Effector memory CD8-positive, alpha-beta T cell (primary cell): ENCODE results near the gene IL17REL.
A peak's percentile ranks its signal among the peaks of the same experiment; 100 is the strongest.

Experiments used
- ATAC-seq: fragments of 150-1000 bp; cut with Tn5 transposase; replicated peaks from 2 replicates; pipeline ENCODE4 v1.10.0; 2021; ENCODE audit warnings: mild to moderate bottlenecking, moderate library complexity
- DNase-seq, 3 experiments: peaks; one replicate each; pipeline ENCODE4 v3.0.0; 2021
- H3K27ac Mint-ChIP-seq, 2 donors: one replicate each; pipeline ENCODE4 v1.8.0; 2022; ENCODE audit warnings: mild to moderate bottlenecking in 2 of 2, mixed read lengths in 2 of 2, moderate library complexity in 2 of 2
- H3K27me3 Mint-ChIP-seq, 2 donors: one replicate each; pipeline ENCODE4 v1.8.0; 2022; ENCODE audit warnings: mixed read lengths in 2 of 2
- H3K36me3 Mint-ChIP-seq: one replicate; pipeline ENCODE4 v1.8.0; 2022; ENCODE audit warnings: mild to moderate bottlenecking, moderate library complexity, mixed read lengths; ENCODE audit not compliant: insufficient read depth
- H3K4me1 Mint-ChIP-seq, 2 donors: one replicate each; pipeline ENCODE4 v1.8.0; 2022; ENCODE audit warnings: low read depth in 2 of 2, mixed read lengths in 2 of 2
- H3K4me3 Mint-ChIP-seq, 2 donors: one replicate each; pipeline ENCODE4 v1.8.0; 2022; ENCODE audit warnings: mild to moderate bottlenecking in 2 of 2, mixed read lengths in 2 of 2, moderate library complexity in 2 of 2
- H3K9me3 Mint-ChIP-seq, 2 donors: one replicate each; pipeline ENCODE4 v1.8.0; 2022; ENCODE audit warnings: mixed read lengths in 2 of 2

The IL17REL gene

DNA sequence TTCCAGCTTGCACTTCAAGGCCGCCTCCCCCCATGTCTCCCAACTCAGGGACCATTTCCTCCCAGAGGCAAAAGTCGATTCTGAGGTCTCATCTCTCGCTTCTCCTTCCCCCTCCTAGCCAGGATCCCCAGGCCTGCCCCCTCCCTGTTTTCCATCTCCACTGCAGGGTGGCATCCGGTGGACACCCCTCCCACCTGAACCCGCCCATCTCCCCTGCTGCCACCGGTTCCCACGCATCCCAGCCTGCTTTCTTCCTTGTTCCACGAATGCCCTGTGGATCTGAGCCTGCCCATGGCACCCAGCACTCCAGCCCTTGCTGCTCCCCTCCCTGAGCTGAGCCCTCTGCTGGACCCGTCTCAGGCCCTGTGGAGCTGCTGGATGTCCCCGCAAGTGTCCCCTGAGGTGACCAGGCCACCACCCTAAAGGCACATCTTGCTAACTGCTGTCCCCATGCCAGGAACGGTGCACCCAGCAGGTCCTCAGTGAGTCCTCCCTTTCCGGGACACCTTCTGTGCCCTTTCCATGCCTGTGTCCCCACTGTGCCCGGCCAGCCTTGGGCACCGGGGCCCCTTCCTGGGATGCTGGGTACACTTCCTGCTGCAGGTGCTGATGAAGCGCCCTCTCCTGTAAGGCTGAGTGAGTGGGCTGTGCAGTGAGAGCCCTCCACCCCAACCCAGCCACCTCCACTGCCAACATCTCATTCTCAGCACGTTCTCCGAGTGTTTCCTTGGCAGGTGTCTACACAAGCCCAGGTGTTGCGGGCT is 936 bp downstream of the IL17REL start:
- Mint-ChIP-seq H3K4me1 (peaks cover 7 to 25% of the 10 kb centered on the region in 2 donors), H3K4me3 (peak overlapping the region; percentile 76 to 78), H3K27me3 (peaks cover 14 to 38% of the 10 kb centered on the region in 2 donors), H3K27ac (peak overlapping the region; percentile 73 to 85), H3K36me3 (peaks cover 3% of the 10 kb centered on the region), H3K9me3 (no peaks in the 10 kb centered on the region)
- ATAC-seq: no peak
- no peak for DNase-seq

GRCh38 chr22:50010676-50011446 is 1.7 kb downstream of the IL17REL start:
- Mint-ChIP-seq H3K27ac (peak overlapping the region; percentile 73 to 85), H3K4me3 (peak overlapping the region; percentile 76 to 78), H3K4me1 (peaks cover 7 to 20% of the 10 kb centered on the region in 2 donors), H3K36me3 (peaks cover 3% of the 10 kb centered on the region), H3K9me3 (no peaks in the 10 kb centered on the region), H3K27me3 (peaks cover 14 to 38% of the 10 kb centered on the region in 2 donors)
- ATAC-seq (peak; percentile 91), DNase-seq (peak; percentile 57 to 62 (median 59))

DNA sequence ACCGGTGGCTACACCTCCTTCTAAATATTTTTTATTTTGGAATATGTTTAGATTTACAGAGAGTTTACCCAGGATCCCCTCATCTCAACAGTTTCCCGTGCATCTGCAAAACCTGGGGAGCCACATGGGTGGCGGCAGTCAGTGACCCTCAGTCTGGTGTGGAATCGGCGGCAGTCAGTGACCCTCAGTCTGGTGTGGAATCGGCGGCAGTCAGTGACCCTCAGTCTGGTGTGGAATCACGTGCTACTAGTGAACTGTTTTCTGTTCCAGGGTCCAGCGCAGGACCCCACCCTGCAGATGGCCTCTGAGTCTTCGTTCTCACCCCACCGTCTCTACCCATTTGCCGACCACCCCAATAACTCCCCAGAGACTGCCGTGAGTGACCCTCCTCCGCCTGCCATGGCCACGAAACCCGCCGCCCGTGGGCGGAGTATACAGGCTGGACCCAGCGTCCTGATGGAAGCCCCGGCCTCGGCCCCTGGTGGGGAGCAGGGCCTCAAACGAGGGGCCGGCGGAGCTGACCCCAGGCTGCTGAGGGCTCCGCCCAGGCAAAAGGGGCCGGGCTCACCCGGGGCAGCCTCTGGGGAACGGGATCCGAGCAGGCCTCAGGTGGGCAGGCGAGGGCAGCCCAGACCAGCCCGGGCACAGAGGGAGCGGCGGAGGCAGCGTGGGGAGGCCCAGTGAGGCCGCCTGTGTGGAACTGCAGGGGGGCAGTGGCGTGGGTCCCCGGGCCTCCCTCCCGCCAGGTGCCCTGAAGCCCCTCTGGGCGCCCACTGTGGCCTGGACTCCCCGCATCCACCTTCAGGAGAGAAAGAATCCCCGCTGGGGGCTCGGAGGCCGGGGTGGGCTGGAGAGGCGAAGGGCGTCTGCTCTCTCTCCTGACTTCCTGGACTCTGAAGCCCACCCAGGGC is 2.5 kb downstream of the IL17REL start:
- no peak for DNase-seq
- H3K9me3 Mint-ChIP-seq: no peaks in the 10 kb centered on the region
- peak overlapping the region in 1 of 2 donors; percentile 31 for H3K4me3 Mint-ChIP-seq
- H3K27me3 Mint-ChIP-seq: peaks cover 14 to 38% of the 10 kb centered on the region in 2 donors
- H3K36me3 Mint-ChIP-seq: peaks cover 6% of the 10 kb centered on the region
- no peak overlapping the region for H3K27ac Mint-ChIP-seq
- peaks cover 7 to 17% of the 10 kb centered on the region in 2 donors for H3K4me1 Mint-ChIP-seq
- no peak for ATAC-seq

DNA sequence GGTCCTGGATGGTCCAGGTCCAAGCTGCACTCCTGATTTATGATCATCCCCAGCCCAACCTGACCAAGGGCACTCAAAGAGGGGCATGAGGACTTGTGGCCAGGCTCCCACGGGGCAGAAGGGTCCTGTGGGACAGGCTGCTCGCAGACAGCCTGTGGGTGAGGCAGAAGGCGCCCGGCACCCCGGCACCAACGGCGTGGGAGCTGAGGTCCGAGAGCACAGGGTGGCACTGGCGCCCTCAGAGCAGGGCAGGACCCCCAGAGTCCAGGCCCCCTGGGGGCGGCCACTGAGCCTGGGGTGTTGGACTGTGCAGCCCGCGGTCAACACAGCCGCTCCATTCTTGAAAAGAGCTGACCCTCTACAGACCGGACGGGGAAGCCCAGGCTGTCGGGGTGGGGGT is 3.3 kb downstream of the IL17REL start:
- Mint-ChIP-seq H3K36me3 (peaks cover 6% of the 10 kb centered on the region), H3K4me1 (peaks cover 7 to 16% of the 10 kb centered on the region in 2 donors), H3K27me3 (peaks cover 14 to 38% of the 10 kb centered on the region in 2 donors), H3K4me3 (peak overlapping the region in 1 of 2 donors; percentile 21), H3K27ac (no peak overlapping the region), H3K9me3 (no peaks in the 10 kb centered on the region)
- DNase-seq (no peak), ATAC-seq (no peak)

- H3K4me3 Mint-ChIP-seq: peak overlapping the region in 1 of 2 donors; percentile 21
- H3K27ac Mint-ChIP-seq: no peak overlapping the region
- H3K4me1 Mint-ChIP-seq: peaks cover 7 to 11% of the 10 kb centered on the region in 2 donors
- peaks cover 6% of the 10 kb centered on the region for H3K36me3 Mint-ChIP-seq
- H3K9me3 Mint-ChIP-seq: no peaks in the 10 kb centered on the region
- H3K27me3 Mint-ChIP-seq: peaks cover 14 to 35% of the 10 kb centered on the region in 2 donors
- ATAC-seq (no peak), DNase-seq (no peak)
These were observed 4.2 kb downstream of the IL17REL start for GRCh38 chr22:50008151-50009040.

DNA sequence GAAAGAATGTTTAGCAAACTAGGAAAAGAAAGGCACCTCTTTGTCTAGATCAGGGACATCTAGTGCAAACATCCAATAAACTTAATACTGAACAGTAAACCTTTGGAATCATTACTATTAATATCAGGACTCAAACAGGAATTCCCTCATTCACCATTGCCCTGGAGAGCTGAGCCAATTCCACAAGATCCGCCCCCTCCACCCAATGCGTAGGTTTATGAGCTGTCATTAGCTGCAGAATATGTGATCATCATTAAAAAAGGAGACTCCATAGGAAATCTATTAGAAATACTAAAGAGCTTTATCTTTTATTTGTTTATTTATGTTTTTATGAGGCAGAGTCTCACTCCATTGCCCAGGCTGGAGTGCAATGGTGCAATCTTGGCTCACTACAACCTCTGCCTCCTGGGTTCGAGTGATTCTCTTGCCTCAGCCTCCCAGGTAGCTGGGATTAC is 5.5 kb downstream of the IL17REL start:
- ATAC-seq: no peak
- no peak overlapping the region for H3K4me3 Mint-ChIP-seq
- H3K27me3 Mint-ChIP-seq: peaks cover 12 to 34% of the 10 kb centered on the region in 2 donors
- H3K9me3 Mint-ChIP-seq: no peaks in the 10 kb centered on the region
- peaks cover 7 to 9% of the 10 kb centered on the region in 2 donors for H3K4me1 Mint-ChIP-seq
- H3K27ac Mint-ChIP-seq: no peak overlapping the region
- peaks cover 6% of the 10 kb centered on the region for H3K36me3 Mint-ChIP-seq
- DNase-seq: no peak

- ATAC-seq: no peak
- H3K36me3 Mint-ChIP-seq: peaks cover 3% of the 10 kb centered on the region
- H3K27me3 Mint-ChIP-seq: peaks cover 0 to 21% of the 10 kb centered on the region in 2 donors
- no peak for DNase-seq
- H3K4me3 Mint-ChIP-seq: no peak overlapping the region
- no peaks in the 10 kb centered on the region for H3K4me1 Mint-ChIP-seq
- H3K9me3 Mint-ChIP-seq: no peaks in the 10 kb centered on the region
- no peak overlapping the region for H3K27ac Mint-ChIP-seq
These were observed 7.6 kb downstream of the IL17REL start for GRCh38 chr22:50004918-50005317.

DNA sequence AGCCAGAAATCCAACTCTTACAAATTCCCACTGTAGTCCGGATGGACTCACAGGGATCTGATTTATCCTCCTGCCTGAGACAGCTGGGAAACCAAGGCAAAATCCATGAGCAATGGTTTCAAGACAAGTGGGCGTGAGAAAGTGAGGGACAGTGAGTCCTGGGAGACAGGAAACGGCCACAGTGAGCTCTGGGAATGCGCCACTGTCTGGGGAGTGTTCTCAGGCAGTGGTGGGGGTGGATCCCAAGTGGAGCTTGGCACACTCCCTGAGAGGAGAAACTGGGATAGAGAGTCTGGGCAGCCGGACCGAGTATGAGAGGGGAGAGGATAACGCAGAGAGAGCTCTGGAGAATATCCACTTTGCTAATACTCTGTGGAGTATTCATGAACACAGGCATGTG is 9.8 kb downstream of the IL17REL start:
- H3K9me3 Mint-ChIP-seq: no peaks in the 10 kb centered on the region
- no peak overlapping the region for H3K4me3 Mint-ChIP-seq
- ATAC-seq (no peak), DNase-seq (no peak)
- H3K27ac Mint-ChIP-seq: no peak overlapping the region
- peaks cover 0 to 9% of the 10 kb centered on the region in 2 donors for H3K27me3 Mint-ChIP-seq
- H3K36me3 Mint-ChIP-seq: peaks cover 3% of the 10 kb centered on the region
- peaks cover 0 to 3% of the 10 kb centered on the region in 2 donors for H3K4me1 Mint-ChIP-seq

DNA sequence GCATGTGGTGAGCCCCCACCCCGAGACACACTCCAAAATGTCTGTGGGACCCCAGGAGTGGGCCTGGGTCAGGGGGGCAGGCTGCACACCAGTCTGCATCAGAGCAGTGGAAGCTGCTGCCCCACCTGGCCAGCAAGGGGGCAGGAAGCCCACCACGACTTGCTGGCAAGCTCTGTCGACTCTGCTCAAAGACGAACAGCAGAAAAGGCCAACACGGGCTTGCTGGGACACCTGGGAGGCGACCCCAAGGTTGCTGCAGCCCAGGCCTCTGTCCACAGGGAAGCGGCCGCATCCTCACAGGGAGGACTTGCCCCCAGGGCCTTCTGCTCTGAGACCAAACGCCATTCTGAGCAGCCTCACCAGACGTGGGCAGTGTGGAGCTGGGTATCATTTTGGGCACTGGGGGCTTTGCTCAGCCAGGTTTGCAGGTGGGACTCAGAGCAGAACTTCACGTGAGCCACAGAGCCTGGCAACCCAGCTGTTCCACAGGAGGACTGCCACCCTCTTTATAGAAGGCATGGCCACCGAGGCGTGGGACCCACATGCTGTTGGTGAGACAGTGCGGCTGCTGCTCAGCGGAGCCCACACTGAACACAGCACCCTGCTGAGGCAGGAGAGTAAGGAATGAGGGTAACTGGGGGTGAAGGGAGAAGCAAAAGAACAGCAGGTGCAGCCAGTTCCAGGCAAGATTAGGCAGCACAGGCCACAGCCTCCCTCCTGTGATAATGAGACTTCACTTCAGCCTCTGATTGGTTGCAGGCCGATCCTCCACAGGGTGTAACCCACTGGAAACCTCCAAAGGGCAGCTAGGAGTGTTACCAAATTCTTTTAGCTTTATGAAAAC is 11.0 kb downstream of the IL17REL start:
- H3K9me3 Mint-ChIP-seq: no peaks in the 10 kb centered on the region
- H3K4me1 Mint-ChIP-seq: peaks cover 0 to 5% of the 10 kb centered on the region in 2 donors
- DNase-seq: no peak
- H3K36me3 Mint-ChIP-seq: peaks cover 6% of the 10 kb centered on the region
- no peak overlapping the region for H3K27ac Mint-ChIP-seq
- no peak for ATAC-seq
- no peak overlapping the region for H3K4me3 Mint-ChIP-seq
- peaks cover 0 to 9% of the 10 kb centered on the region in 2 donors for H3K27me3 Mint-ChIP-seq

DNA sequence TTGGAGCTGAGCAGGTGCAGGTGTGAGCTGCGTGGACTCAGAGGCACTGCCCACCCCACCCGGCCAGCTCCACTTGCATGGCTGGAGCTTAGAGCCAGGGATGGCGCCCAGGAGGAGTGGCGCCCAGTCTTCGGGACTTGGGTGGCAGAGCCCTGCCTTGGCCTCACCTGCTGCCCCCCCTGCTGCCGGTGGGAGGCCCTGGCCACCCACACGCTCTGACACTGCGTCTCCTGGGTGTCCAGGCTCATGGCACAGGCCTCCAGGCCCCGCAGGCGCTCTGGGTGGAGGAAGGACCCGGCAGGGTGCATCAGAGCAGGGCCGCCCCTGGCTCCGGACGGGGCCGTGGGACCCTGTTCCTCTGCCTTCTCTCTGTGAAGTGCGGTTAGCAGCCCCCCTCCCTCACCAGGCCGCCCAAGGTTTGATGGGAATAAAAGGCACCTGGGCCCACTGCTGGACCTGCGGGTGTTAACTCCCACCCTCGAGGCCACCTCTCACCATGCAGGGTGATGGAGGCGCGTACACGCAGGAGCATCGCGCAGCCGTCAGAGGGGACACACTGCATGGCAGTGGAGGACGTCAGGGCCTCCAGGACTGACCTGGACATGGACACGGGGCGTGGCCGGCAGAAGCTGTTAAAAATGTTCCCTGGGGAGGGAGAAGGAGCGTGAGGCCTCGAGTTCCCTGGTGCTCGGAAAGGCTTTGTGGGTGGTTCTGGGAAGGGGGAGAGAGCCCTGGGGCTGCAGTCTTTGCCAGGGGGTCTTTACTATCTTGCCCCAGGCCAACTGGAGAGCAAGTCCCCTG is 11.8 kb downstream of the IL17REL start:
- no peak for DNase-seq

GRCh38 chr22:49999946-50000586 is 12.5 kb downstream of the IL17REL start:
- ATAC-seq (no peak), DNase-seq (no peak)
- Mint-ChIP-seq H3K36me3 (peaks cover 4% of the 10 kb centered on the region), H3K27ac (no peak overlapping the region), H3K4me1 (peaks cover 0 to 7% of the 10 kb centered on the region in 2 donors), H3K4me3 (no peak overlapping the region), H3K27me3 (peaks cover 0 to 9% of the 10 kb centered on the region in 2 donors), H3K9me3 (no peaks in the 10 kb centered on the region)

More for the DNA sequence above, 11.8 kb downstream of the IL17REL start:
- Mint-ChIP-seq H3K4me1 (peaks cover 0 to 7% of the 10 kb centered on the region in 2 donors), H3K36me3 (peaks cover 6% of the 10 kb centered on the region), H3K9me3 (no peaks in the 10 kb centered on the region), H3K27me3 (peaks cover 0 to 9% of the 10 kb centered on the region in 2 donors), H3K4me3 (no peak overlapping the region), H3K27ac (no peak overlapping the region)
- no peak for ATAC-seq
